GM10266 (cell line): ENCODE measurements around the gene PKIB.

Experiments
- DNase-seq: peaks from one replicate; pipeline ENCODE4 v3.0.0; 2012; ENCODE audit errors: extremely low spot score
- CTCF ChIP-seq: IDR thresholded peaks from 2 replicates; pipeline ENCODE4 v1.5.1; 2012; ENCODE audit warnings: mild to moderate bottlenecking, low read depth; ENCODE audit not compliant: control insufficient read depth, insufficient read depth; ENCODE audit errors: missing control alignments

PKIB gene

GRCh38 chr6:122620428-122620827 is 10.2 kb downstream of the PKIB start:
- TF ChIP-seq CTCF = no peak
- DNase-seq = no peak

- DNase-seq = no peak
- no peak for TF ChIP-seq CTCF
Observed at GRCh38 chr6:122620902-122621301, 10.7 kb downstream of the PKIB start.

DNA sequence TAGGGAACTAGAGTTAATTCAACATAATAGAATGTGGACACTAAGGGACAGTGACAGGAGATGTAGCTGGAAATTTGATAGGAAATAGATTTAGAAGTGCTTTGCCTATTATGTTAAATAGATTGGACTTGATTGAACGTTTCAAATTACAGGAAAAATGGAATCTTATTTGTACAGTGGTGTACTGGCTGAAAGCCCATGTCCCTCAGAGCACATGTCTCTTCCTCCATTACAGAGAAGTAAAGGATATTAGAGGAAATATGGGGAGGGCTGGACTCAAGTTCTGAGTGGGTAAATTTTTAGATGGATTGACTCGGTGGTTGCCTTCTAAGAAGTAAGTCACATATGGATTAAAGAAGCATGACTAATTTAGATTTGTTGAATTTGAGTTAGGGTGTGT is 11.4 kb downstream of the PKIB start:
- DNase-seq = no peak
- TF ChIP-seq CTCF = no peak

- TF ChIP-seq CTCF = no peak
- no peak for DNase-seq
Observed at GRCh38 chr6:122622479-122622878, 12.3 kb downstream of the PKIB start.

DNA sequence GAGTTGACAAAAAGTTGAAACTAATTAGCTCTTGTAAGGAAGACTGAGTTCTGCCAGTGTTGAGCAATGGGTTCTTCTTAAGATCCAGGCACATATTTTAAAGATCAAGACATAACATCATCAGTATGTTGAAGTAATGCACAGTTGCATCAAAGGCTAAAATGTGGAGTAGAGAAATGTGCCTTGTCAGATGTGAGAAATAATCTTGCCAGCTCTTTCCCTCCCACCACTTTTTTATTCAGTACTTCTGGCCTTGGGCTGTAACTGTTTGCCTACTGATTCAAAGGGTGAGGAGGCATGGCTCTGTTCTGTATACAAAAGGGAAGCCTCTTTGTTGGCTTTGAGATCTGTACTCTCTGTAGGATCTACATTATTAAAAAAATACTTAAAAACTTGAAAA is 13.1 kb downstream of the PKIB start:
- TF ChIP-seq CTCF = no peak
- no peak for DNase-seq

DNA sequence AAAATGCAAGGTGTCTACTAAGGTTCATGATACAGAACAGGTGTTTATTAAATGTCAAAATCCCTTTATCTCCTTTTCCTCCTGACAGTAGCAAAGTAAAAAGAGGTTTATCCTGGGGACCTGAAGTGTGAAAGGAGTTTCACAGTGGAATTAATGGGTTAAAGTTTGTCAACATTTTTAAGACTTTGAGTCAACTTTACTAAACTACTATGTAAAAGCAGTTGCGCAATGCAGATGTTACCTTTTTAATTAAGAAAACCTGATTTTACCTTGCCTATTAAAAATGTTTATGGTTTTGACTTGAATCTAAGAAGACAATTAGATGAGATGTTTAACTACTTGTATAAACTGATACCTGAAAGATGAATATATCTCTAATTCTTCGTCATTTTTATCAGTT is 14.6 kb downstream of the PKIB start:
- no peak for TF ChIP-seq CTCF
- DNase-seq = no peak

DNA sequence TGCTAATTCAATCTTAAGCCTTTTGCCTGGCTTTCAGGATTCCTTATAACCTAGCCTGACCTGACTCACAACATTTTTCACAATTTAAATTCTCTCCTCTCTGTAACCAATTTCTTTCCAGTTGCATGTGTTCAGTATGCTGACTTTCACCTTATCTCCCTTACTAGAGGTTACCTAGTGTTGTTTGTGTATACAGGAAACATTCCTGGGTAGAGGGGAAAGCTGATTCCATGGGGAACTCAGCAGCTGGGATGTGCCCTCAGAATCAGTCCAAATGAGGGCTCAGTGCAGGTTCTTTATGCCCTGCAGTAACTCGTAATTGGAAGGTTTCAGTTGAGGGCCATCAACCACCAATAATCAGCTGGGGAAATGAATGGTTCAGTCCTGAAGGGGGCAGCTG is 18.5 kb downstream of the PKIB start:
- DNase-seq = no peak
- no peak for TF ChIP-seq CTCF
